GM18861 (cell line): ENCODE data around the gene SPATA1.
A peak's percentile ranks its signal among the peaks of the same experiment; 100 is the strongest.
"Not testable (repeated sequence)": the region's sequence is repeated elsewhere in the genome, so short reads cannot be mapped to it uniquely, and the experiment has no call there.

ENCODE experiments used
- ATAC-seq: cut with Tn5 transposase; IDR thresholded peaks from one replicate; pipeline ENCODE4 v1.9.1; 2021; ENCODE audit not compliant: unreplicated experiment

SPATA1 gene

DNA sequence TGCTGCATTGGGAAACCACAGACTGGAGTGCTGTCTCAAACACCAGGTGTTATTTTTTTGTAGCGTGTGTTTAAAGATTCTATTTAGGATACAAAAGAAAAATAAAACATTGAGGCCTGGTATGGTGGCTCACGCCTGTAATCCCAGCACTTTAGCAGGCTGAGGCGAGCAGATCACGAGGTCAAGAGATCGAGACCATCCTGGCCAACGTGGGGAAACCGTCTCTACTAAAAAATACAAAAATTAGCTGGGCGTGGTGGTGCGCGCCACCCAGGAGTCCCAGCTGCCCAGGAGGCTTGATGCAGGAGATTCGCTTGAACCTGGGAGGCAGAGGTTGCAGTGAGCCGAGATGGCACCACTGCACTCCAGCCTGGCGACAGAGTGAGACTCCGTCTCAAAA lies 1.7 kb downstream of the SPATA1 start:
- not testable (repeated sequence) for ATAC-seq

DNA sequence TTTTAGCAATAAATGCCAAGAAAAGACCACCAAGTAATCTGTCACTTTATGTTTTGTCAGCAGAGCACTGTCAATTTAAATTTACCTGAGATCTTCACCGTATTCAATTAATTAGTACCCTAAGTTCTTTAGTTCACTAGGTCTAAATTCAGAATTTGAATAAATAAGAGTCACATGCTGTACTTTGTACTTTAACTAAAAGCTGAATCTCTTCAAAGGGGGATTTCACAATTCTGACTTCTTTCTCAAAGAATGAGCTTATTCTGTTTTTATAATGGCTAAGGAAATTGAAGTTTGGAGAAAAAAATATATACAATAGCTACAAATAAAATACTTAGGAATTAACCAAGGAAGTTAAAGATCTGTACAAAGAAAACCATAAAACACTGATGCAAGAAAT lies 2.3 kb downstream of the SPATA1 start:
- no peak for ATAC-seq

DNA sequence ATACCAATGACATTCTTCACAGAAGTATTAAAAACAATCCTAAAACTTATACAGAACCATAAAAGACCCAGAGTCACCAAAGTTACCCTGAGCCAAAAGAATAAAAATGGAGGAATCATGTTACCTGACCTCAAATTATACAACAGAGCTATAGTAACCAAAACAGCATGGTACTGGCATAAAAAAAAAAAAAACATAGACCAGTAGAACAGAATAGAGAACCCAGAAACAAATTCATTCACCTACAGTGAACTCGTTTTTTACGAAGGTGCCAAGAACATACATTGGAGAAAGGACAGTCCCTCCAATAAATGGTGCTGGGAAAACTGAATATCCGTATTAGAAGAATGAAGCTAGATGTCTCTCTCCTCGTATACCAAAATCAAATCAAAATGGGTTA lies 2.8 kb downstream of the SPATA1 start:
- ATAC-seq, result no peak

DNA sequence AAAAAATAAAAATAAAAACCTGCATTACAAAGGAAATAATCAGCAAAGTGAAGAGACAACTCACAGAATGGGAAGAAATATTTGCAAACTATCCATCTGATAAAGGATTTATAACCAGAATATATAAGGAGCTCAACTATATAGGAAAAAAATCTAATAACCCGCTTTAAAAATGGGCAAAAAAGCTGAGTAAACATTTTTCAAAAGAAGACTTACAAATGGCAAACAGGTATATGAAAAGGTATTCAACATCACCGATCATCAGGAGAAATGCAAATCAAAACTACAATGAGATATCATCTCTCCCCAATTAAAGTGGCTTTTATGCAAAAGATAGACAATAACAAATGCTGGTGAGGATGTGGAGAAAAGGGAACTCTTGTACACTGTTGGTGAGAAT lies 4.0 kb downstream of the SPATA1 start:
- ATAC-seq, result no peak

- ATAC-seq, result no peak
Measured at GRCh38 chr1:84510668-84511067, 4.5 kb downstream of the SPATA1 start.

DNA sequence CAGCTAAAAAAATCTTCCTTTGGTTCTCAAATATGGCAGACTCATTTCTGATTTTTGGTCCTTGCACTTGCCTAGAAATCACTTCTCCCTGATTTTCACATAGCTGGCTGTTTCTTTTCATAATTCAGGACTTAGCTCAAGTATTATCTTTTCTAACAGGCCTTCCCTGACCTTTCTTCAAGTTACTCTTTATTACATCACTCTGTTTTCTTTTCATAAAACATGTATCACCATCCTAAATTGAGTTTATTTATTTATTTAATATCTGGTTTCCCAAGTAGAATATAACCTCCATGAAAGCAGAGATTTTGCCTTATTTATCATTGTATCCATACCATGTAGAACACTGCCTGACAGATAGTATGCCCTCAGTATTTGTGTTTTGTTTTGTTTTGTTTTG lies 18.4 kb downstream of the SPATA1 start:
- ATAC-seq, result no peak

- no peak for ATAC-seq
Measured at GRCh38 chr1:84525779-84526178, 19.6 kb downstream of the SPATA1 start.

DNA sequence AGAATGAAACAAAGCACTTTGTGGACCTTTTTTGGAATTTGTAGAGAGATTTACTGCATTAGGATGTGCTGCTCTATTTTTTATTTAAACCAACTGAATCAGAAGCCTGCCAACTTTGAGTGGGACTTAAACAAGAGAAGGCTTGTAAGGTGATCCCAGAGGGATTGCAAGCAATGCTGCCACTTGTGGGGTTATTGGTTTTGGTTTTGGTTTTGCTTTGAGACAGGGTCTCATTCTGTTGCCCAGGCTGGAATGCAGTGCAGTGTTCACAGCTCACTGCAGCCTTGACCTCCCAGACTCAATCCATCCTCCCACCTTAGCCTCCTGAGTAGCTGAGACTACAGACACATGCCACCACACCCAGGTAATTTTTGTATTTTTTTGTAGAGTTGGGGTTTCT lies 32.4 kb downstream of the SPATA1 start:
- ATAC-seq, result peak; percentile 56

DNA sequence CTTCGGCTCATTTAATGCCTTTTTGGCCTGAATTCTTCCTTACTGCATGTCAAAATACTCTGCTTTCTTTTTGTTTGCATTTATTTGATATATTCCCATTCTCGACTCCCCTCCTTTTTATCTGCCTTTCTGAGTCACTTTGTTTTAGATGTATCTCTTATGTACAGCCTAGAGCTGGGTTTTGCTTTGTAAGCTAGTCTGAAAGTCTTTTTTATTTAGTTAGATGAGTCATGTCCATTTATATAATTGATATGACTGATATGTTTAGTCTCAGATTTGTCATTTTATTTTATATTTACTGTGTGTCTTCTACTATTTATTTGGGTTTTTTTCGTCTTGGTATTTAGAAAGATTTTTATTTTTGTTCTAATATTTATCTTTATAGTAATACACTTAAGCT lies 33.8 kb downstream of the SPATA1 start:
- no peak for ATAC-seq

- no peak for ATAC-seq
Measured at GRCh38 chr1:84540759-84541158, 34.6 kb downstream of the SPATA1 start.

DNA sequence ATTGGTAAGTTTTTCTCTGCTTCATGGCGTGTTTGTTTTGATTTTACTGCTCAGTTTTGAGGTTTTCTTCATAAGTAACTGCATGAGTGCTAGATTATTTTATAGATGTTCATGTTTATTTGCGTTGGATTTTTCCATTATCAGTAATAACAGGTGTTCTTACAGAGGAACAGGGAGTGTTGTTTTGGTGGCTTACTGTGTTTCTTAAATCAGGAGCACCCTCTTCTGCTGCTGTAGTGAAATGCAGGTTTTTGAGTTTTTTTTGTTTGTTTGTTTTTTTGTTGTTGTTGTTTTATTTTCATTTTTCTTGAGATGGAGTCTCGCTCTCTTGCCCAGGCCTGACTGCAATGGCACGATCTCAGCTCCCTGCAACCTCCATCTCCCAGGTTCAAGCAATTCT lies 35.5 kb downstream of the SPATA1 start:
- ATAC-seq, result no peak

- ATAC-seq, result no peak
Measured at GRCh38 chr1:84550826-84551225, 44.6 kb downstream of the SPATA1 start.

- ATAC-seq, result no peak
Measured at GRCh38 chr1:84569216-84569615, 63.0 kb downstream of the SPATA1 start.

DNA sequence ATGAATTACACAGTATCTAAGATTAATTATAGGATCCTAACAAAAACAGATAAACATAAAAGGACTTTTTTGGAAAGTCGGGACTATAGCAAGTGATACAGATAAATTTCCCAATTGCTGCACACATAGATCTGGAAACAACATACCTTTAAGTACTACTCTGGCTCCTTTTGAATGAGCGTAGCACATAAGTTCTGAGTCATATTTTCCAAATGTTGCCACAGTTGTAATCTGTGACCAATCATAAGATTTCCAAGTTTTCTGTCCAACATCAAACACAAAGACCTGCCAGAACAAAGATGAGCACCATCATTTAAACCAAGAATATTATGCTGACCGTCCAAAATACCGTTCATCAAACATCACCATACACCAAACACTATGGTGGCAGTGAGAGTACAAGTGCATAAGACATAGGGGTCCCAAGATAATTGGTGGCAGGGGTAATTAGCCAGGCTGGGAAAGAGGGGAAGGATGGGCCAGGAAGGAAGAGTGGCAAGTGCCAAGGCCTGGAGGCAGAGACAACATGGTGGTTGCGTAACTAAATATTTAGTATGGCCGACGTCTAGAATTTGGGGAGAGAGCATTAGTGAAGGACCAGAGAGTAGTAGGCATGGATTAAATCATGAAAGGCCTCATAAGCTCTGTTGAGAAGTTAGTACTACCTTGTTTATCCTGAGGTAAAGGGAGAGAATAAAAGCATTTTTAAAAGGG lies 64.4 kb downstream of the SPATA1 start:
- ATAC-seq, result no peak

DNA sequence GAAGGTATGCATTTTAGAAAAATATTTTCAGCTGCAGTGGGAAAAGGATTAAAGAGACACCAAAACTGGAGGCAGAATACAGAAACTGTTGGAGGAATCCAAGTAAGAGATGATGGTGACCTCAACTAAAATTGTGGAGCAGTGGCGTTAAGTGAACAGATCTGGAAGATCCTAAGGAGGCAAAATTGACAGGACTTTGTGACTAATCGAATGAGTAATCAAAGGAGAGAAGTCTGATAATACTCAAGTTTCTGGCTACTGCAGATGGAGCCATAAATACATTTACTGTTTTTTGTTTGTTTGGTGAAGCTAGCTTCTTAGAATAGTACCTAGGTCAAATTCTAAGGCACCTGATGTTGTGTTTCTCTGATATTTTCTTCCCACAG lies 65.0 kb downstream of the SPATA1 start:
- ATAC-seq, result no peak

DNA sequence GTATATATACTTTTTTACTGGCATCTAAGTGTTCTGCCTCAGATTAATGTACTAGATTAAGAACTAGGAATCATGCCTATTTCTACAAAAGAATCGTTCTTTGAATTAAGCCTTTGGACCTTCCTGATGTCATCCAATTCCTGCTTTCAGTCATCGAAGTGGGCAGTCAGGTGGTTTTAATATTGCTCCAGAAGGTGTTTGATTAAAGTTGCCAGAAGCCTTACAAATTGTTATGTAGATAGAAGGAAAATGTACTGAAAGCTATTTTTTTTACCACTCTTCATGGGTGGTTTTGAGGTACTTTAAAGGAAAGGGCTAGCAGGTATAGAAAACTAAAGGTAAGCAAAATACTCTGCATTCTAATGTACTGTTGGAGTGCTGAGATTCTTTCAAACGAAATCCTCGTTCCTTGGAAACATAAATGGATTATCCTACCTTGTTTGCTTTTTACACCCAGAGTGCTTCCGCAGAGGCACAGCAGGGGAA lies 67.3 kb downstream of the SPATA1 start:
- no peak for ATAC-seq

DNA sequence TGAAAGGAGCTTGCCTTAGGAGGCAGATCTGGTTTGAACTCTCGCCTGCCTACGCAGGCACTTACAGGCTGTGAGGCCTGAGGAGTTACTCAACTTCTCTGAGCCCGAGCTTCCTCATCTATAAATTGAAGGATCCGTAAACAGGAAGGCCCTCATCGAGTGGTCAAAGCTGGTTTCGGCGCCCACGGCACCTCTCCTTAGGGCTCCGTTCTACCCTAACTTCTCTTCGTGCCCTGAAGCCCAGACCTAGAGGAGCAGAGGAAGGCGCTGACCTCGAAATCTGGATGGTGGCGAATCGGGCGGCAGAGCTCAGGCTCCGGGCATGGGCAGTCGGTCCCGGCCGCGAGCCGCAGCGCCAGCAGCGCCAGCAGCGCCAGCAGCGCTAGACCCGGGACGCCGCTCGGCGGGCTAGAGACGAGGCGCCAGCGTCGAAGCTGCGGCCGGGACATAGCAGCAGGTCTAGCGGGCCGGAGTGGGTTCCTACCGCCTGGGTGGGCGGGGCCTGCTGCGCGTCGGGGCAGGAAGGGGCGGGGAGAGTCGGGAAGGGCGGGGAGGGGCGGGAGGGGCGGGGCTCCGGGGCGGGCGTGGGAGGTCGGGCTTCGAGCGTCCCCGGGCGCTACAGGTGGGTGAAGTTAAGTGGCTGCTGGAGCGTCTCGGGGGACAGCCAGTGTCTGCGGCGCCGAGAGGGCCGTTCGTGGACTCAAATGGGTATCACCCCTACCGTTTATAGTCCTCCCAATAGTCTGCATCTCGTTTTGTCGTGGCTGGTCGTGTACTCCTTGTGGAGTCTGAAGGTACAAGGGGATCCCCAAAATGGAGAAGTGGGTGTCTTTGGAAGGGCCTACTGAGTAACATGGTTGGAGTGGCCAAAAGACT lies 68.0 kb downstream of the SPATA1 start, which contains the start of gene CTBS:
TSS of gene CTBS (minus strand) at position 474 of the 876 bp plus-strand sequence. CDS start at position 449, 25 bp downstream.
- peak; percentile 61 for ATAC-seq

- ATAC-seq, result no peak
Measured at GRCh38 chr1:84574936-84575335, 68.8 kb downstream of the SPATA1 start.

DNA sequence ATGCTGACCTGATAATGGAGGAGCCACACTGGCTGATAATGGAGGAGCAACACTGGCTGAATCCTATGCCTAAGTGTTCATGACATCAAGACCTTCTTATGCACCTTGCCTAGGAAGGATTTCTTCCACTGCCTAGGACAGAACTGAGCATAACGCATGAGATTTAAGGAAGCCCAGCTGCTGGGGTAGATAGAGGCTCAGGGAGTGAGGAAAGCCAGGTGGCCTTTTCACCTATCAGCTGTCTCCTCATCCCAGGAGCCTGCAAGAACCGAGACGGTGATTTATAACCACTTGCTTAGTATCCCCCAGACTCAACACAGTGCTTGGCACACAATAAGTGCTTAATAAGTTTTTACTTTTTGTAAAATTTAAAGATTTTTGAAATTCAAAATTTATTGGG lies 75.5 kb downstream of the SPATA1 start:
- no peak for ATAC-seq

- no peak for ATAC-seq
Measured at GRCh38 chr1:84582802-84583587, 76.8 kb downstream of the SPATA1 start.

- ATAC-seq, result no peak
Measured at GRCh38 chr1:84583648-84584047, 77.5 kb downstream of the SPATA1 start.
